ENCODE measurements around the gene SNX22.

The SNX22 gene

DNA sequence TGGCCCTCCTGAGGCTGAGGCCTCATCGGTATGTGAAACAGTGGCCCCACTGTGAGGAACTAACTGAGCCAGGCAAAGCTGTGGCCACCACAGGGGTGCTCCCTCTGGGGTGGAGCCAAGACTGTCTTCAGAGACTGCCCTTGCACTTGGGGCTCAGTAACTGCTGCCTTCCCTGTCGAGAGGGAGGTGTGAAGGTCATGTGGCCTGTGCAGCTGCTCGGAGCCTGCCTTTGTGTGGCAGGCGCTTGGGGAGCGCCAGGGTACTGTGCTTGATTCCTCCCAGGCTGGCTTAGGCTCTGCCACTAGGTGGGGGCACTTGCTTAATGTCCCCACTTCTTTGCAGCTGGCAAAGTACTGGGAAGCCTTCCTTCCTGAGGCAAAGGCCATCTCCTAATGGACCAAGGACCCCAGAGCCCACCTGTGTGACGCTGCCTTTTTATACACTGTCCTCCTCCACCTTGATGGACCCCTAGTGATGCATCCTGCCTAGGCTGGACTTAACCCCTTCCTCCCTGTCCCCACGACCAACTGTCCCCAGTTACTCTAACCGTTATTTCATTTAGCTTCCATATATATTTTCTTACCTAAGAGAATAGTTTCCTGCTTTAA is 14.2 kb upstream of the SNX22 start:
- no peak overlapping the region for H3K27ac ChIP-seq (ENCODE audit: low read length)
- H3K9me3 ChIP-seq (ENCODE audit: insufficient read depth, low read depth, low read length) = no peaks in the 10 kb centered on the region
- H3K36me3 ChIP-seq (ENCODE audit: insufficient read depth, low read depth, low read length) = peaks cover 55% of the 10 kb centered on the region

DNA sequence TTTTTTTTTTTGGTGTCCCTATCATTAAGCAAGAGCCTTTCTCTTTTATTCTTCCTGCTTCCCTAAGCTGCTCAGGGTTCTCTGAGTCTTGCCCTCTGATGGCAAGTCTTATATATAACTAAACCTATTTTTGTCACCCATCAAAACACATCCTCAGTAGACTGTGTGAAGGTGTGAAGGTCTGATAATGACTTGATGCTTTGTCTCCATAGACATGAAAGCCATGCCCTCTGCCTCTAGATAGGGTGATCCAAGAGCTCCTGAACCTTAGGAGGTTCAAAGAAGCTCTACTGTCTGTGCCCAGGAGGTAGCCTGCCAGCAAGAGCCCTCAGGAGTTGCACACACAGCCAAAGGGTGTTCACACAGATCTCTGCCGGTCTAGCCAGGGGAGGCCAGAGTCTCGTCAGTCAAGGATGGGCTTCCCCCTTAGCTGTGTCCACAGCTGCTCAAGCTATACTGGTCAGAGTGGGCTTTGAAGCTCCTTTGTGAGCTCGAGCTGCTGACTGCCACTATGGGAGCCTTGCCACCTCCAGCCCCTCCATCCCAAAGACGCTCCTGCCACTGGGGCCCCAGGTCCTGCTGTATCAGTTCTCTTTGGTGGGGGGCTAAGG is 13.1 kb upstream of the SNX22 start:
- Histone ChIP-seq H3K4me3 (ENCODE audit: low read length) (no peak overlapping the region), H3K9me3 (ENCODE audit: insufficient read depth, low read depth, low read length) (no peaks in the 10 kb centered on the region), H3K36me3 (ENCODE audit: insufficient read depth, low read depth, low read length) (peaks cover 52% of the 10 kb centered on the region), H3K27ac (ENCODE audit: low read length) (no peak overlapping the region), H3K27me3 (ENCODE audit: insufficient read depth, low read length) (no peaks in the 10 kb centered on the region), H3K4me1 (ENCODE audit: insufficient read depth, low read length) (no peaks in the 10 kb centered on the region; the same call in 1 of the 2 replicates), H3K9ac (ENCODE audit: low read depth, low read length) (no peak overlapping the region)

More for the DNA sequence above, 14.2 kb upstream of the SNX22 start:
- H3K4me3 ChIP-seq (ENCODE audit: low read length) = no peak overlapping the region
- no peaks in the 10 kb centered on the region; the same call in 1 of the 2 replicates for H3K4me1 ChIP-seq (ENCODE audit: insufficient read depth, low read length)
- H3K9ac ChIP-seq (ENCODE audit: low read depth, low read length) = no peak overlapping the region
- no peaks in the 10 kb centered on the region for H3K27me3 ChIP-seq (ENCODE audit: insufficient read depth, low read length)

DNA sequence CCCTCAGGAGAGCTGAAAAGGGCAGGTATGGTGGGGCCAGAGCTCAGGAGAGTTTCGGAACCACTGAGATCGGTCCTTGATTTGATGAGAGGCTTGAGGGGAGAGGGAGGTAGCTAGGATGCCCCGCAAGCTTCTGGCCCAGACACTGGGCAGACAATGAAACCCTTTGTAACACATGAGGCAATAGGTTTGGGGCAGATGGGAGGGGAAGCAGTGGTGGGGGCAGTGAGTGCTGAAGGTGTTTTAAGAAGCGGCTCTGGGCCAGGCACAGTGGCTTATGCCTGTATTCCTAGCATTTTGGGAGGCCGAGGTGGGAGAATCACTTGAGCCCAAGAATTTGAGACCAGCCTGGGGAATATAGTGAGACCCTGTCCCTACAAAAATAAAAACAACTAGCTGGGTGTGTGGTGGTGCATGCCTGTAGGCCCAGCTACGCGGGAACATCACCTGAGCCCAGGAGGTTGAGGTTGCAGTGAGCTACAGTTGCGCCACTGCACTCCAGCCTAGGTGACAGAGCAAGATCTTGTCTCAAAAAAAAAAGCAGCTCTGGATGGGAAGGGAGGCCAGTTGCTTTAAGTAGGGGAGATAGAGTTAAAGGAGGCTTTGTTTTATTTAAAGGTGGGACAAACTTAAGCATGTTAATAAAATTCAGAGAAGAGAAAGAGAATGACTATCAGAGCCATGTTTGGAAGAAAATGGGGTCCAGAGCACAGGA is 9.6 kb upstream of the SNX22 start:
- H3K9me3 ChIP-seq (ENCODE audit: insufficient read depth, low read depth, low read length) = no peaks in the 10 kb centered on the region

DNA sequence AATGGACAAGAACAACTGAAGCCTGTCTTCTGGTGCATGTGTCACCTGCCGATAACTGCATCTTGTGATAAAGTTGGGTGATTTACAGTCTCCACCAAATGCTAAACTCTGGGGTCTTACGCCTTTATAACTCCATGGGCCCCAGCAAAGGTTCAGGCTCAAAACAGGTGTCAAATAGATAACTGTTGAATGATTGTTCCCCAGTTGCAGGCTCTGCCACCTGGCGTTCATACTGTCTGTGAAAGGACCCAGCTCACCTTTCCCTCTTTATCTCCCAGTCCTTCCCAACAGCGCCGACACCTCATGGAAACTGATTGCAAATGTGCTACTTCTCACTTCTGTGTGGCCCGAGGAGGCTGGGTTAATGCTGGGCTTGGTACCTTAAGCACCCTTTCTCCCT is 8.3 kb upstream of the SNX22 start:
- H3K27me3 ChIP-seq (ENCODE audit: insufficient read depth, low read length) = no peaks in the 10 kb centered on the region
- H3K36me3 ChIP-seq (ENCODE audit: insufficient read depth, low read depth, low read length) = peaks cover 18% of the 10 kb centered on the region
- H3K27ac ChIP-seq (ENCODE audit: low read length) = no peak overlapping the region
- H3K4me1 ChIP-seq (ENCODE audit: insufficient read depth, low read length) = no peaks in the 10 kb centered on the region
- H3K9me3 ChIP-seq (ENCODE audit: insufficient read depth, low read depth, low read length) = no peaks in the 10 kb centered on the region
- no peak overlapping the region for H3K4me3 ChIP-seq (ENCODE audit: low read length)
- H3K9ac ChIP-seq (ENCODE audit: low read depth, low read length) = no peak overlapping the region

More for the DNA sequence above, 9.6 kb upstream of the SNX22 start:
- peaks cover 31% of the 10 kb centered on the region for H3K36me3 ChIP-seq (ENCODE audit: insufficient read depth, low read depth, low read length)
- H3K4me3 ChIP-seq (ENCODE audit: low read length) = no peak overlapping the region
- no peaks in the 10 kb centered on the region for H3K27me3 ChIP-seq (ENCODE audit: insufficient read depth, low read length)
- no peak overlapping the region for H3K9ac ChIP-seq (ENCODE audit: low read depth, low read length)
- H3K4me1 ChIP-seq (ENCODE audit: insufficient read depth, low read length) = no peaks in the 10 kb centered on the region; the same call in 1 of the 2 replicates
- no peak overlapping the region for H3K27ac ChIP-seq (ENCODE audit: low read length)

DNA sequence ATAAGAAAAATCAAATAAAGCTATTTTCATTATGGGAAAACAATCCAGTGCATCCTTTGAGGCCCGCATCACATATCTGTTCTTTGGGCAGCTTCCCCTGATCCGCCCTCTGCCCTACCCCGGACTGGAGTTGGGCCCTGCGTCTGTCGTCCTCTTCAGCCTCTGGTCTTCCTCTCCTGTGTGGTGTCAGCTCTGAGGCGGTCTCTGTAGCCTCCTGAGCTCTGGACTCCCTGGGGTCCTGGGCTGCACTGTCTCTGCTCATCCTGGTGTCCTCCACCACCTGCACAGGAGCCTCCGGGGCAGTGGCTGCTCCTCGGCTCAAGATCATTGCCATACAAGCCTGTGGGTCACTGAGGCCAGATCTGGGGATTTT is 7.4 kb upstream of the SNX22 start:
- Histone ChIP-seq H3K9ac (ENCODE audit: low read depth, low read length) (no peak overlapping the region), H3K27me3 (ENCODE audit: insufficient read depth, low read length) (no peaks in the 10 kb centered on the region), H3K36me3 (ENCODE audit: insufficient read depth, low read depth, low read length) (peaks cover 11% of the 10 kb centered on the region; the same call in 1 of the 2 replicates), H3K9me3 (ENCODE audit: insufficient read depth, low read depth, low read length) (no peaks in the 10 kb centered on the region), H3K4me1 (ENCODE audit: insufficient read depth, low read length) (no peaks in the 10 kb centered on the region), H3K4me3 (ENCODE audit: low read length) (no peak overlapping the region), H3K27ac (ENCODE audit: low read length) (no peak overlapping the region)

DNA sequence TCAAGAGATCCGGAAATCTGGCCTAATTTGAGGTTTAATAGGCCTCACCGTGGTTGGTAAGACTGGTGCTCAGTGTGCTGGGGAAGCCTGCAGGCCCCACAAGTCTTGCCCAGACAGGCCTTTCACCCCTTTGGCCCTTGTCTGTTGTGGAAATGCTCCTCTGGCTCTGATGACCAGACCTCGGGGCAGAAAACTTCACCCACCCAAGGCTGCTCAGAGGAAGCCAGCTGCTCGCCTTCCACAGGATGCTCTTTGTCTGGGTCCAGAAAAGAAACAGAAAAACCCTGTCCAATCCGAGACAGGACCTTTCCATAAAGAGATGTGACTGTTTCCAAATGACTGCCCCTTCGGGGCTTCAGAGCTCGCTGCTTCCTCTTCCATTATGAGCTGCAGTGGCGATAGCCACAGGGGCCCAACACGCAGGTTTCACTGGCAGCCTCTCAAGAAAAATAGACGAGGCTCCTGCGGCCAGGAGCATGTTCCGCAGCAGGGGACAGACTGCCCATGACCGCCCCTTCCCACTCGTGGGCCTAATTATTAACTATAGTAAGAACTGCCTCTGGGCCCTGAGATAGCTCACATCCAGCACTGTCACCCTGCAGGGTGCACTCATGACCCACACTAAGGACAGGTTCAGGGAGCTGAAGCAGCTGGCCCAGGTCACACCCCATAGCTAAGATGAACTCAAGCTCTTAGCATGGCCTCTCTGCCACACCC is 6.8 kb upstream of the SNX22 start:
- Histone ChIP-seq H3K27ac (ENCODE audit: low read length) (no peak overlapping the region), H3K9ac (ENCODE audit: low read depth, low read length) (no peak overlapping the region)

DNA sequence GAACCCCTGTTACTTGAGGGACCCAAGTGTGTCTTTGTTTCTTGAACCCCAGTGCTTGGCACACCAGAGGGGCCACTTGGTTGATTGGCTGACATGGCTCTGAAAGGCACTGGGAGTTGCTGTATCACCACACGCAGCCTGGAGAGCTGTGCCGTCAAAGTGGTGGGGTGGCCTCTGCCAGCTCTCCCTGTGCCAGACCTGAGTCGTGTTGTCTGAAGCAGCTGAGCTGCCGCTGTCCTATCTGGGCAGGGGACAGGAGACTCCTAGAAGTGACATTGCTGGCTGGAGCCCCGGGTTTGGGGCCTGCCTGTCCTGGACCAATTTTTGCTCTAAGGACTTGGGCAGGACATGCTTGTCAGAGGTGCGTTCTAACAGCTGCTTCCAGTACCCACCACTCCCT is 5.5 kb upstream of the SNX22 start:
- Histone ChIP-seq H3K27ac (ENCODE audit: low read length) (no peak overlapping the region), H3K4me1 (ENCODE audit: insufficient read depth, low read length) (no peaks in the 10 kb centered on the region), H3K9ac (ENCODE audit: low read depth, low read length) (no peak overlapping the region)

More for the DNA sequence above, 6.8 kb upstream of the SNX22 start:
- peaks cover 11% of the 10 kb centered on the region; the same call in 1 of the 2 replicates for H3K36me3 ChIP-seq (ENCODE audit: insufficient read depth, low read depth, low read length)
- no peaks in the 10 kb centered on the region for H3K4me1 ChIP-seq (ENCODE audit: insufficient read depth, low read length)
- no peaks in the 10 kb centered on the region for H3K9me3 ChIP-seq (ENCODE audit: insufficient read depth, low read depth, low read length)
- no peak overlapping the region for H3K4me3 ChIP-seq (ENCODE audit: low read length)
- 0 out of 2 replicates have a peak, but pooled peaks cover under 1% of the 10 kb centered on the region for H3K27me3 ChIP-seq (ENCODE audit: insufficient read depth, low read length)

DNA sequence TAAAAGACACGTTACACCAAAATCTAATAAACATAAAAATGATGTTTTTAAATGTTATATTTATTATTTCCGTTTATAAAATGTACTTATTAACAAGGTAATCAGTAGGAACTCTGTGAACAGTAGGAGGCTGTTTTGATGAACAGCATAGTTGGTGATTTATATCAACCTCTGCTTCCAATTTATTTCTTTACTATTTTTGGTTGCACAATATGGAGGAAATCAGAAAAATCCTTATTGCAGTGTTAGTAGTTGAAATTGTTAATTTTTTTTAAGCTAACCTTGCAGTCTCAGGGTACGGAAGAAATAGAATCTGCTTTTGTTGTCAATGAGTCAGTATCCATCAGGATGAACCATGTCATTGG is 5.0 kb upstream of the SNX22 start:
- no peaks in the 10 kb centered on the region for H3K4me1 ChIP-seq (ENCODE audit: insufficient read depth, low read length)

More for the DNA sequence above, 5.5 kb upstream of the SNX22 start:
- Histone ChIP-seq H3K4me3 (ENCODE audit: low read length) (no peak overlapping the region), H3K9me3 (ENCODE audit: insufficient read depth, low read depth, low read length) (no peaks in the 10 kb centered on the region), H3K36me3 (ENCODE audit: insufficient read depth, low read depth, low read length) (peaks cover 11% of the 10 kb centered on the region; the same call in 1 of the 2 replicates), H3K27me3 (ENCODE audit: insufficient read depth, low read length) (peaks cover 13% of the 10 kb centered on the region; the same call in 1 of the 2 replicates)

DNA sequence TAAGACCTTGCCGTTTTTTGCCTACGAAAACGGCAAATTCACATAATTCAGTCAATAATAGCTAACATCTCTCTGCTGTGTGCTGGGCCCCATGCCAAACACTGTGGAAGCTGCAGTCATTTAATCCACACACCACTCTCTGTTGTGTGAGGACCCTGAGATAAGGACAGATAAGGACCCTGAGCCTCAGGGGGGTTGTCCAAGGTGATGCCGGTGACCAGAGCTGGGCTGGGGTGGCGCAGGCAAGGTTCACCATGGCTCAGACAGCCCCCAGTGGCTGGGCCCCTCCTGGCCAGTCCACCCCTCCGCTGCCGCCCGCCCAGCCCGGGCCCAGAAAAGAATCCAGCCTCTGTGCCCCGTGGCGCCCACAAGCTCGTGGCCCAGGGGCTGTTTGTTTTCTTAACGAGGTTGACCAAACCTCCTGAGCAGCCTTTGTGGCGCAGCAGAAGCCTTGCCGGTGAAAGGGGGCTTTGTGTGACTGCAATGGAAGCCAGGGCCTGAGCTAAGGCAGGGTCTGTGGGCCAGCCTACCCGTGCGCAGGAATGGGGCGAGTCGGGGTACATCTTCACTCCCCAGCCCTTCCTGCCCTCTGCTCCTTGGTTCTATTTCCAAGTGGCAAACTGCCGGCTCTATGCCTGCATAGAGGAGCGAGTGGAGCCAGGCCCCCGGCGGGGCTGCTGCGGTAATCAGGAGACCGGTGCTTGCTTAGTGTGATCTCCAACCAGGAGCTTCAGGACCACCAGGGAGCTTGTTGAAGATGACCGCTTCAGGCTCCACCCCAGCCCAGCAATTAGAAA is 4.4 kb upstream of the SNX22 start:
- no peaks in the 10 kb centered on the region for H3K4me1 ChIP-seq (ENCODE audit: insufficient read depth, low read length)
- no peak overlapping the region for H3K27ac ChIP-seq (ENCODE audit: low read length)
- peaks cover 23% of the 10 kb centered on the region for H3K27me3 ChIP-seq (ENCODE audit: insufficient read depth, low read length)

More for the DNA sequence above, 5.0 kb upstream of the SNX22 start:
- Histone ChIP-seq H3K27me3 (ENCODE audit: insufficient read depth, low read length) (peaks cover 18% of the 10 kb centered on the region; the same call in 1 of the 2 replicates), H3K4me3 (ENCODE audit: low read length) (no peak overlapping the region), H3K9me3 (ENCODE audit: insufficient read depth, low read depth, low read length) (no peaks in the 10 kb centered on the region), H3K27ac (ENCODE audit: low read length) (no peak overlapping the region), H3K36me3 (ENCODE audit: insufficient read depth, low read depth, low read length) (peaks cover 8% of the 10 kb centered on the region; the same call in 1 of the 2 replicates), H3K9ac (ENCODE audit: low read depth, low read length) (no peak overlapping the region)

DNA sequence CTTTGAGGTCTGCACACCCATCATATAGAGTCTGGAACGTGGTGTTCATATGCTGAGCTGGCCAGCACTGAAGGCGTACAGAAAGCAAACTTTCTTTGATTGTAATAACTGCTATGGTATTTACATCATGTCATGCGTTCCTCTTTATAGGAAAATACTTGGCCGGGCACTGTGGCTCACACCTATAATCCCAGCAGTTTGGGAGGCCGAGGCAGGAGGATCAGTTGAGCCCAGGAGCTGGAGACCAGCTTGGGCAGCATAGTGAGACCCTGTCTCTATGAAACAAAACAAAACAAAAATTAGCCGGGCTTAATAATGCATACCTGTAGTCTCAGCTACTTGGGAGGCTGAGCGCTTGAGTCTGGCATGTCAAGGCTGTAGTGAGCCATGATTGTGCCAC is 3.4 kb upstream of the SNX22 start:
- Histone ChIP-seq H3K4me1 (ENCODE audit: insufficient read depth, low read length) (peaks cover 4% of the 10 kb centered on the region; the same call in 1 of the 2 replicates), H3K4me3 (ENCODE audit: low read length) (no peak overlapping the region), H3K27ac (ENCODE audit: low read length) (no peak overlapping the region), H3K36me3 (ENCODE audit: insufficient read depth, low read depth, low read length) (0 out of 2 replicates have a peak, but pooled peaks cover 6% of the 10 kb centered on the region), H3K9me3 (ENCODE audit: insufficient read depth, low read depth, low read length) (no peaks in the 10 kb centered on the region), H3K9ac (ENCODE audit: low read depth, low read length) (no peak overlapping the region), H3K27me3 (ENCODE audit: insufficient read depth, low read length) (peaks cover 34% of the 10 kb centered on the region)

More for the DNA sequence above, 4.4 kb upstream of the SNX22 start:
- H3K36me3 ChIP-seq (ENCODE audit: insufficient read depth, low read depth, low read length) = 0 out of 2 replicates have a peak, but pooled peaks cover 6% of the 10 kb centered on the region
- H3K9me3 ChIP-seq (ENCODE audit: insufficient read depth, low read depth, low read length) = no peaks in the 10 kb centered on the region
- H3K9ac ChIP-seq (ENCODE audit: low read depth, low read length) = no peak overlapping the region
- H3K4me3 ChIP-seq (ENCODE audit: low read length) = no peak overlapping the region

DNA sequence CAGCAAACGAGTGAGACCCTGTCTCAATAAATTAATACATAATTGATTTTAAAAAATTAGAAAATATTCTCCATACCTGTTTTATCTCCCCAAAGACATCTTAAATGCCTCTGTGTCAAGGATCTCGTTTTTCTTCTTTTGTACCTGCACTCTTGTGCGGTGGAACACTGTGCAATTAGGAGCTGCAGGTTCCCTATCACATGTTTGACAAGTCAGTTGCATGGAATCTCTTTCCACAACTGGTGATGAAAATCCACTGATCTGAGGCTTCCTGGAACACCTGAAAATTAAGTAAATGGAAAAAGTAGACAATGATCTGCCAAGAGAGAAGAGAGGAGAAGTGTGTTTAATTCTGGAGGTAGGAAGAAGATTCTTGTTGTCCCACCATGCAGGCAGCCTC is 3.0 kb upstream of the SNX22 start:
- no peaks in the 10 kb centered on the region for H3K9me3 ChIP-seq (ENCODE audit: insufficient read depth, low read depth, low read length)

More for the DNA sequence above, 3.0 kb upstream of the SNX22 start:
- H3K27ac ChIP-seq (ENCODE audit: low read length) = no peak overlapping the region
- peaks cover 4% of the 10 kb centered on the region; the same call in 1 of the 2 replicates for H3K4me1 ChIP-seq (ENCODE audit: insufficient read depth, low read length)
- 0 out of 2 replicates have a peak, but pooled peaks cover 2% of the 10 kb centered on the region for H3K36me3 ChIP-seq (ENCODE audit: insufficient read depth, low read depth, low read length)
- H3K9ac ChIP-seq (ENCODE audit: low read depth, low read length) = no peak overlapping the region
- peaks cover 37% of the 10 kb centered on the region for H3K27me3 ChIP-seq (ENCODE audit: insufficient read depth, low read length)
- H3K4me3 ChIP-seq (ENCODE audit: low read length) = no peak overlapping the region

Measured in iPS-20b (cell line).